CD8-positive, alpha-beta memory T cell (primary cell): ENCODE data around the gene DNAH2. TPM values are rescaled to one million over a fixed set of nuclear protein-coding genes. Genes with fewer than 3 reads are reported as not detected.

Experiments
- CTCF ChIA-PET: fragments of 350-600 bp; sonication (Branson Sonifier 250); formaldehyde crosslinking; loops from one replicate; lab custom pipeline; 2021; ENCODE audit warnings: antibody characterized with exemption; lab: Charles Lee
- POLR2A ChIA-PET: fragments of 350-600 bp; sonication (Branson Sonifier 250); formaldehyde crosslinking; loops from one replicate; lab custom pipeline; 2021; ENCODE audit warnings: antibody characterized with exemption; lab: Charles Lee
- DNase-seq, 5 donors: peaks; one replicate each; pipeline versions ENCODE4 v3.0.0 to v3.0.0-alpha.2; 2020 to 2022; ENCODE audit warnings: mixed read lengths in 1 of 5
- H3K27ac ChIP-seq: one replicate; pipeline ENCODE4 v1.7.0; 2013; ENCODE audit warnings: low read depth, mild to moderate bottlenecking, low read length, moderate library complexity
- H3K27me3 ChIP-seq: 2 replicates; pipeline ENCODE4 v1.7.0; 2013; ENCODE audit warnings: low read length, mild to moderate bottlenecking; ENCODE audit not compliant: insufficient read depth, poor library complexity, severe bottlenecking
- H3K36me3 ChIP-seq: 2 replicates; pipeline ENCODE4 v1.7.0; 2013; ENCODE audit warnings: mild to moderate bottlenecking, low read length, moderate library complexity; ENCODE audit not compliant: insufficient read depth
- H3K4me1 ChIP-seq: 2 replicates; pipeline ENCODE4 v1.7.0; 2013; ENCODE audit warnings: mild to moderate bottlenecking, low read length, moderate library complexity; ENCODE audit not compliant: insufficient read depth
- H3K4me3 ChIP-seq: 2 replicates; pipeline ENCODE4 v1.7.0; 2013; ENCODE audit warnings: mild to moderate bottlenecking, low read length
- H3K9me3 ChIP-seq: 2 replicates; pipeline ENCODE4 v1.7.0; 2013; ENCODE audit warnings: mild to moderate bottlenecking, low read length
- H3K27ac Mint-ChIP-seq, 8 donors: one replicate each; pipeline ENCODE4 v1.8.0; 2020 to 2021; ENCODE audit warnings: mixed read lengths in 8 of 8, mild to moderate bottlenecking in 6 of 8, inconsistent platforms in 3 of 8, moderate library complexity in 3 of 8
- H3K27me3 Mint-ChIP-seq, 2 donors: one replicate each; pipeline ENCODE4 v1.8.0; 2020 to 2021; ENCODE audit warnings: mixed read lengths in 2 of 2, mild to moderate bottlenecking in 1 of 2, moderate library complexity in 1 of 2
- H3K36me3 Mint-ChIP-seq, 3 donors: one replicate each; pipeline ENCODE4 v1.8.0; 2020 to 2021; ENCODE audit warnings: mixed read lengths in 3 of 3, inconsistent platforms in 1 of 3, mild to moderate bottlenecking in 1 of 3
- H3K4me1 Mint-ChIP-seq, 3 donors: one replicate each; pipeline ENCODE4 v1.8.0; 2020 to 2021; ENCODE audit warnings: mixed read lengths in 3 of 3, inconsistent platforms in 1 of 3, mild to moderate bottlenecking in 1 of 3
- H3K4me3 Mint-ChIP-seq, 7 donors: one replicate each; pipeline ENCODE4 v1.8.0; 2020 to 2021; ENCODE audit warnings: mixed read lengths in 7 of 7, mild to moderate bottlenecking in 6 of 7, moderate library complexity in 4 of 7, inconsistent platforms in 2 of 7
- H3K9me3 Mint-ChIP-seq, 5 donors: one replicate each; pipeline ENCODE4 v1.8.0; 2020 to 2022; ENCODE audit warnings: mixed read lengths in 5 of 5, mild to moderate bottlenecking in 3 of 5, moderate library complexity in 2 of 5, inconsistent platforms in 1 of 5
- polyA plus RNA-seq: library from polyadenylated mRNA; unstranded; fragments of 300-500 nt; fragmentation: Illumina TruSeq; gene quantifications from one replicate; pipeline ENCODE4 v1.2.3, GENCODE V29; 2021
- total RNA-seq, 2 experiments: library from RNA; stranded (reverse); gene quantifications; one replicate each; pipeline ENCODE4 v1.2.3, GENCODE V29; 2021

DNAH2 gene
- total and polyA plus RNA-seq, 3 experiments from 2014 or later, result not detected

- Histone ChIP-seq H3K9me3 (no peaks in the 10 kb centered on the region), H3K4me1 (no peaks in the 10 kb centered on the region), H3K27ac (no peak overlapping the region), H3K27me3 (no peaks in the 10 kb centered on the region), H3K36me3 (no peaks in the 10 kb centered on the region), H3K4me3 (no peak overlapping the region)
- Mint-ChIP-seq H3K27me3 (peaks cover 0 to 3% of the 10 kb centered on the region in 2 donors), H3K4me3 (peak overlapping the region in 1 of 7 donors; percentile 40), H3K9me3 (no peaks in the 10 kb centered on the region), H3K27ac (peak overlapping the region in 1 of 8 donors; percentile 12), H3K4me1 (no peaks in the 10 kb centered on the region), H3K36me3 (no peaks in the 10 kb centered on the region)
- ChIA-PET CTCF (interaction anchor here (0.7 to 2.5 kb wide), 11 partner anchors 10 to 166 kb away, joined by 3 to 9 read pairs (median 5); partner anchors contain the start of genes CYB5D1 and NAA38), POLR2A (no interaction called here)
- no peak for DNase-seq
Measured at GRCh38 chr17:7823581-7824001, 106.0 kb downstream of the DNAH2 start.

GRCh38 chr17:7824021-7824924 is 106.7 kb downstream of the DNAH2 start:
- H3K9me3 Mint-ChIP-seq, result no peaks in the 10 kb centered on the region
- peak overlapping the region in 2 of 8 donors; percentile 12 to 68 for H3K27ac Mint-ChIP-seq
- H3K4me3 Mint-ChIP-seq, result no peak overlapping the region
- CTCF ChIA-PET, result interaction anchor here (1.0 to 2.5 kb wide), 7 partner anchors 9 to 217 kb away, joined by 3 to 10 read pairs (median 5); partner anchors contain the start of gene KDM6B
- Histone ChIP-seq H3K4me3 (no peak overlapping the region), H3K36me3 (no peaks in the 10 kb centered on the region), H3K9me3 (no peaks in the 10 kb centered on the region), H3K4me1 (no peaks in the 10 kb centered on the region), H3K27me3 (no peaks in the 10 kb centered on the region), H3K27ac (no peak overlapping the region)
- POLR2A ChIA-PET, result no interaction called here
- no peaks in the 10 kb centered on the region for H3K36me3 Mint-ChIP-seq
- H3K27me3 Mint-ChIP-seq, result peaks cover 2 to 3% of the 10 kb centered on the region in 2 donors
- no peaks in the 10 kb centered on the region for H3K4me1 Mint-ChIP-seq
- DNase-seq, result no peak

DNA sequence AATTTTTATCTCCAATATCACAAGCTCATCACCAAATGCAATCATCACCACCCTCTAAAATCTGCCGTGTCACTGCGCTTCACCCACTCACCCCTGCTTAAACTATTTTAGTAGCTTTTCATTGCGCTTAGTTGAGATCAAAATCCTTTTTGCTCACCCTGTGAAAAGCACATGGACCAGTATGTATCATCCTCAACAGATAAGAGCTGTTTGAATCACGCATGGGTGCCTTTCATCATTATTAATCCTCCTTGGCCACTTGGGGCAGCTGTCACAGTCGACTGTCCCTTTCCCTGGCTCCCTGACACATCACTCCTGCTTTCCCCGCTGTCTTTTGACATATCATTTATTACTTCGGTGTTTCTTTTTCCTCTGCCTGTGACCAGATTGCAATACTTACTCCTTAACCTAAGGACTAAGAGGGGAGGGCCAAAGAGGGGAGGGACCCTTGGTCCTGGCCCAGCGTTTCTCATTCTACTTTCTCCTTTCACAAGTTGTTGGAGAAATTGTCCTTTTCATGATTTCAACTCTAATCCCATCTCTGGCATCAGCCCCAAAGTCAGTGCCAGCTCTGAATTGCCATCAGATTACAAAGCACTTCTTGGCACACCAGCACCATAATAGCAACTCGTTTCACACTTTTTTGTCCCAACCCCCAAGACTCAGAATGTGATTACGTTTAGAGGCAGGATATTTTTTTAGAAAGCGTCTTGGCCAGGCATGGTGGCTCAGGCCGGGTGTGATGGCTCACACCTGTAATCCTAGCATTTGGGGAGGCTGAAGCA is 107.9 kb downstream of the DNAH2 start:
- H3K4me1 Mint-ChIP-seq, result no peaks in the 10 kb centered on the region
- H3K36me3 Mint-ChIP-seq, result no peaks in the 10 kb centered on the region
- H3K9me3 Mint-ChIP-seq, result no peaks in the 10 kb centered on the region
- Histone ChIP-seq H3K4me1 (no peaks in the 10 kb centered on the region), H3K4me3 (no peak overlapping the region), H3K9me3 (no peaks in the 10 kb centered on the region), H3K27me3 (peaks cover 2% of the 10 kb centered on the region), H3K27ac (no peak overlapping the region), H3K36me3 (no peaks in the 10 kb centered on the region)
- H3K27me3 Mint-ChIP-seq, result peaks cover 3 to 10% of the 10 kb centered on the region in 2 donors
- CTCF ChIA-PET, result interaction anchor here (1.0 to 2.4 kb wide), 5 partner anchors 8 to 216 kb away, joined by 3 to 10 read pairs (median 5); partner anchors contain the start of gene KDM6B
- no peak overlapping the region for H3K4me3 Mint-ChIP-seq
- no peak for DNase-seq
- POLR2A ChIA-PET, result no interaction called here
- H3K27ac Mint-ChIP-seq, result no peak overlapping the region

- Mint-ChIP-seq H3K27me3 (peaks cover 8 to 17% of the 10 kb centered on the region in 2 donors), H3K36me3 (peaks cover 0 to 10% (median 0%) of the 10 kb centered on the region in 3 donors), H3K27ac (no peak overlapping the region), H3K4me3 (no peak overlapping the region), H3K4me1 (peaks cover 8 to 13% (median 9%) of the 10 kb centered on the region in 3 donors), H3K9me3 (peaks cover 0 to 5% (median 0%) of the 10 kb centered on the region in 5 donors)
- peaks cover 5% of the 10 kb centered on the region for H3K27me3 ChIP-seq
- no peak overlapping the region for H3K27ac ChIP-seq
- POLR2A ChIA-PET, result no interaction called here
- CTCF ChIA-PET, result interaction anchor here (1.7 kb wide), 1 partner anchor 26 kb away, joined by 4 read pairs; the partner anchor contains the start of gene NAA38
- H3K4me1 ChIP-seq, result peaks cover 5% of the 10 kb centered on the region
- no peaks in the 10 kb centered on the region for H3K36me3 ChIP-seq
- H3K4me3 ChIP-seq, result no peak overlapping the region
- no peak for DNase-seq
- no peaks in the 10 kb centered on the region for H3K9me3 ChIP-seq
Measured at GRCh38 chr17:7830616-7831015, 113.1 kb downstream of the DNAH2 start.

DNA sequence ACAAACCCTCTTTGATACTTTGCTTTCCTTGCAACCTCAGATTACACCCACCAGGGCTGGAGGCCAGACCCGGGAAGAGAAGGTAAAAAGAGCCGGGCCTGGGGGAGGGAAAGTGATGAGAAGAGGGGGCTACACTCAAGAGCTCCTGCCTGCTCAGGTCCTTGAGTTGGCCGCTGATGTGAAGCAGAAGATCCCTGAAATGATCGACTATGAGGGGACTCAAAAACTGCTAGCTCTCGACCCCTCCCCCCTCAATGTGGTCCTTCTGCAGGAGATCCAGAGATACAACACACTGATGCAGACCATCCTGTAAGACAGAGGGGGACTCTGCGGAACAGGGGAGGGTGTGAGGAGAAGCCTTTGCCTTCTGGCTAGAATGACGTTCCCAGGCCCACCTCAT is 113.7 kb downstream of the DNAH2 start:
- Histone ChIP-seq H3K27me3 (peaks cover 5% of the 10 kb centered on the region), H3K4me3 (no peak overlapping the region), H3K9me3 (no peaks in the 10 kb centered on the region), H3K36me3 (no peaks in the 10 kb centered on the region), H3K4me1 (peaks cover 8% of the 10 kb centered on the region), H3K27ac (no peak overlapping the region)
- Mint-ChIP-seq H3K36me3 (peaks cover 0 to 13% (median 0%) of the 10 kb centered on the region in 3 donors), H3K27me3 (peaks cover 8 to 17% of the 10 kb centered on the region in 2 donors), H3K27ac (no peak overlapping the region), H3K4me3 (peak overlapping the region in 1 of 7 donors; percentile 11), H3K9me3 (peaks cover 0 to 5% (median 0%) of the 10 kb centered on the region in 5 donors), H3K4me1 (peaks cover 12 to 17% (median 12%) of the 10 kb centered on the region in 3 donors)
- CTCF ChIA-PET, result interaction anchor here (1.3 to 7.1 kb wide), 4 partner anchors 10 to 26 kb away, joined by 3 to 69 read pairs (median 4); partner anchors contain the start of gene NAA38
- DNase-seq, result no peak
- POLR2A ChIA-PET, result no interaction called here

GRCh38 chr17:7832431-7832830 is 114.9 kb downstream of the DNAH2 start:
- Histone ChIP-seq H3K9me3 (no peaks in the 10 kb centered on the region), H3K4me1 (peaks cover 20% of the 10 kb centered on the region), H3K27ac (no peak overlapping the region), H3K4me3 (no peak overlapping the region), H3K27me3 (peaks cover 5% of the 10 kb centered on the region), H3K36me3 (no peaks in the 10 kb centered on the region)
- Mint-ChIP-seq H3K27me3 (peaks cover 9 to 17% of the 10 kb centered on the region in 2 donors), H3K27ac (no peak overlapping the region), H3K4me1 (peaks cover 24 to 29% (median 24%) of the 10 kb centered on the region in 3 donors), H3K4me3 (peak overlapping the region in 4 of 7 donors; percentile 39 to 92 (median 50)), H3K36me3 (peaks cover 0 to 13% (median 0%) of the 10 kb centered on the region in 3 donors), H3K9me3 (peaks cover 0 to 5% (median 0%) of the 10 kb centered on the region in 5 donors)
- CTCF ChIA-PET, result interaction anchor here (0.7 to 7.1 kb wide), 12 partner anchors 8 to 157 kb away, joined by 3 to 69 read pairs (median 4); partner anchors contain the start of gene NAA38
- no peak for DNase-seq
- POLR2A ChIA-PET, result interaction anchor here (0.7 to 4.7 kb wide), 3 partner anchors 12 to 25 kb away, joined by 3 to 44 read pairs (median 4); partner anchors contain the start of gene NAA38

DNA sequence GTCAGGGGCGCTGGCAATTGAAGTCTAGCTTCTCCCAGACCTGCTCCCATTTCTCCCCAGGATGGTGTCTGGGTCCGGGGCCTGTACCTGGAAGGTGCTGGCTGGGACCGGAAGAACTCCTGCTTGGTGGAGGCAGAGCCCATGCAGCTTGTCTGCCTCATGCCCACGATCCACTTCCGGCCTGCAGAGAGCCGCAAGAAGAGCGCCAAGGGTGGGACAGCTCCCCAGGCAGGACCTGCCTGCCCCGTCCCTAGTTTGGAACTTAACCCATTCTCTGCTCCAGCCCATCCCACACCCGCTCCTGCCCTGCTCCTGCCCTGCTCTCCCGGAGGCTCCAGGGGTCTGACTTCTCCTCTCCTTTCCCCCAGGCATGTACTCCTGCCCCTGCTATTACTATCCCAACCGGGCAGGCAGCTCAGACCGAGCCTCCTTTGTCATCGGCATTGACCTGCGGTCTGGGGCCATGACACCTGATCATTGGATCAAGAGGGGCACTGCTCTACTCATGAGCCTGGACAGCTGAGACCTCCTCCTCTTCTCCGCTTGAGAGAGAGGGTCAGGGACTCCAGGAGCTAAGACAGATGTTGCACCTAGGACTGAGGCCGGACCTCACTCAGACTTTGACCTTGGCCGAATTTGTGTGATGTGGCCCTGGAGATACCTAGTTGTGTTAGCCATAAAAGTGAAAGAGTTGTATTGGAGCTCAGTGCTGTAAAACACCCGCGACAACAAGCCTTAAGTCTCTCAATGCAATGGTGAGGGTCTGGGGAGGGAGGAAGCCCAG is 115.7 kb downstream of the DNAH2 start:
- POLR2A ChIA-PET, result interaction anchor here (1.7 to 4.7 kb wide), 2 partner anchors 11 to 24 kb away, joined by 4 to 44 read pairs; partner anchors contain the start of gene NAA38
- Histone ChIP-seq H3K27me3 (peaks cover 5% of the 10 kb centered on the region), H3K4me1 (peaks cover 26% of the 10 kb centered on the region), H3K9me3 (no peaks in the 10 kb centered on the region), H3K4me3 (peak overlapping the region; percentile 86), H3K36me3 (no peaks in the 10 kb centered on the region), H3K27ac (no peak overlapping the region)
- Mint-ChIP-seq H3K9me3 (peaks cover 0 to 5% (median 0%) of the 10 kb centered on the region in 5 donors), H3K36me3 (peaks cover 0 to 13% (median 0%) of the 10 kb centered on the region in 3 donors), H3K4me1 (peaks cover 29 to 34% (median 30%) of the 10 kb centered on the region in 3 donors), H3K27ac (peak overlapping the region; percentile 92 to 100 (median 99)), H3K27me3 (peaks cover 9 to 17% of the 10 kb centered on the region in 2 donors), H3K4me3 (peak overlapping the region; percentile 90 to 100 (median 95))
- DNase-seq, result no peak
- CTCF ChIA-PET, result interaction anchor here (0.6 to 7.1 kb wide), 11 partner anchors 8 to 156 kb away, joined by 3 to 69 read pairs (median 5); partner anchors contain the start of gene NAA38
